SJSA1 (cell line): Measurements from ENCODE around the gene MYO9A. TPM values are rescaled to one million over a fixed set of nuclear protein-coding genes. Genes with fewer than 3 reads are reported as not detected.
"Not testable (repeated sequence)": the region's sequence is repeated elsewhere in the genome, so short reads cannot be mapped to it uniquely, and the experiment has no call there.

Experiments used
- DNase-seq, 2 experiments: peaks; one replicate each; pipeline ENCODE4 v3.0.0-alpha.2; 2015 to 2020; ENCODE audit warnings: low spot score in 2 of 2, low read depth in 1 of 2
- H3K27ac ChIP-seq: fragments of 250-450 bp; sonication (Bioruptor Pico); 2 replicates; pipeline ENCODE4 v1.5.1; 2020; ENCODE audit warnings: mild to moderate bottlenecking, moderate library complexity
- H3K27me3 ChIP-seq: fragments of 250-450 bp; sonication (Bioruptor Pico); replicated peaks from 2 replicates; pipeline ENCODE4 v1.5.1; 2020; ENCODE audit warnings: mild to moderate bottlenecking, moderate library complexity
- H3K36me3 ChIP-seq: fragments of 250-450 bp; sonication (Bioruptor Pico); 2 replicates; pipeline ENCODE4 v1.5.1; 2020; ENCODE audit warnings: mild to moderate bottlenecking
- H3K4me1 ChIP-seq: fragments of 250-450 bp; sonication (Bioruptor Pico); replicated peaks from 2 replicates; pipeline ENCODE4 v1.6.1; 2021; ENCODE audit warnings: mild to moderate bottlenecking
- H3K4me3 ChIP-seq: fragments of 250-450 bp; sonication (Bioruptor Pico); 2 replicates; pipeline ENCODE4 v1.5.1; 2020; ENCODE audit warnings: mild to moderate bottlenecking
- H3K9me3 ChIP-seq: fragments of 250-450 bp; sonication (Bioruptor Pico); replicated peaks from 2 replicates; pipeline ENCODE4 v1.5.1; 2020; ENCODE audit warnings: mild to moderate bottlenecking
- total RNA-seq: library from RNA; depleted of rRNA; stranded (reverse); fragments of >200 nt; shearing (Covaris generic); gene quantifications from 2 replicates; pipeline ENCODE4 v1.2.3, GENCODE V29; 2014

MYO9A gene
- total RNA-seq, 1 experiment from 2014 or later: 21.9 TPM

GRCh38 chr15:72096796-72097195 is 21.2 kb downstream of the MYO9A start:
- Histone ChIP-seq H3K36me3 (no peaks in the 10 kb centered on the region), H3K27me3 (no peaks in the 10 kb centered on the region), H3K27ac (no peak overlapping the region), H3K9me3 (no peaks in the 10 kb centered on the region), H3K4me1 (no peaks in the 10 kb centered on the region), H3K4me3 (no peak overlapping the region)
- DNase-seq: no peak

- Histone ChIP-seq H3K36me3 (no peaks in the 10 kb centered on the region), H3K27me3 (no peaks in the 10 kb centered on the region), H3K4me1 (no peaks in the 10 kb centered on the region), H3K9me3 (no peaks in the 10 kb centered on the region), H3K27ac (no peak overlapping the region), H3K4me3 (no peak overlapping the region)
- no peak for DNase-seq
These were observed 25.3 kb downstream of the MYO9A start for GRCh38 chr15:72092691-72093090.

- Histone ChIP-seq H3K27me3 (no peaks in the 10 kb centered on the region), H3K27ac (no peak overlapping the region), H3K9me3 (no peaks in the 10 kb centered on the region), H3K36me3 (no peaks in the 10 kb centered on the region), H3K4me3 (no peak overlapping the region), H3K4me1 (no peaks in the 10 kb centered on the region)
- DNase-seq: no peak
These were observed 25.9 kb downstream of the MYO9A start for GRCh38 chr15:72092006-72092405.

- Histone ChIP-seq H3K36me3 (no peaks in the 10 kb centered on the region), H3K27me3 (no peaks in the 10 kb centered on the region), H3K27ac (no peak overlapping the region), H3K9me3 (no peaks in the 10 kb centered on the region; the same call in 1 of the 2 replicates), H3K4me3 (no peak overlapping the region), H3K4me1 (no peaks in the 10 kb centered on the region)
- DNase-seq: no peak
These were observed 30.9 kb downstream of the MYO9A start for GRCh38 chr15:72086920-72087648.

GRCh38 chr15:72086010-72086697 is 31.8 kb downstream of the MYO9A start:
- H3K36me3 ChIP-seq: no peaks in the 10 kb centered on the region
- no peak overlapping the region for H3K27ac ChIP-seq
- H3K27me3 ChIP-seq: no peaks in the 10 kb centered on the region
- H3K9me3 ChIP-seq: no peaks in the 10 kb centered on the region; the same call in 1 of the 2 replicates
- no peak overlapping the region for H3K4me3 ChIP-seq
- DNase-seq: no peak
- no peaks in the 10 kb centered on the region for H3K4me1 ChIP-seq

- Histone ChIP-seq H3K27me3 (no peaks in the 10 kb centered on the region), H3K4me1 (no peaks in the 10 kb centered on the region), H3K27ac (no peak overlapping the region), H3K36me3 (no peaks in the 10 kb centered on the region), H3K9me3 (no peaks in the 10 kb centered on the region; the same call in 1 of the 2 replicates), H3K4me3 (no peak overlapping the region)
- DNase-seq: no peak
These were observed 35.8 kb downstream of the MYO9A start for GRCh38 chr15:72082176-72082575.

GRCh38 chr15:72078887-72079286 is 39.1 kb downstream of the MYO9A start:
- H3K27me3 ChIP-seq: no peaks in the 10 kb centered on the region
- no peak for DNase-seq
- H3K4me3 ChIP-seq: no peak overlapping the region
- H3K9me3 ChIP-seq: no peaks in the 10 kb centered on the region
- H3K36me3 ChIP-seq: no peaks in the 10 kb centered on the region
- no peaks in the 10 kb centered on the region for H3K4me1 ChIP-seq
- no peak overlapping the region for H3K27ac ChIP-seq

GRCh38 chr15:72077950-72078349 is 40.0 kb downstream of the MYO9A start:
- H3K36me3 ChIP-seq: no peaks in the 10 kb centered on the region
- no peak overlapping the region for H3K27ac ChIP-seq
- H3K9me3 ChIP-seq: no peaks in the 10 kb centered on the region
- H3K27me3 ChIP-seq: no peaks in the 10 kb centered on the region
- H3K4me3 ChIP-seq: no peak overlapping the region
- no peak for DNase-seq
- no peaks in the 10 kb centered on the region for H3K4me1 ChIP-seq

GRCh38 chr15:72074335-72075060 is 43.5 kb downstream of the MYO9A start:
- DNase-seq: no peak
- H3K9me3 ChIP-seq: no peaks in the 10 kb centered on the region
- H3K36me3 ChIP-seq: no peaks in the 10 kb centered on the region
- no peak overlapping the region for H3K27ac ChIP-seq
- H3K4me1 ChIP-seq: no peaks in the 10 kb centered on the region; the same call in 1 of the 2 replicates
- H3K27me3 ChIP-seq: no peaks in the 10 kb centered on the region
- H3K4me3 ChIP-seq: no peak overlapping the region

- not testable (repeated sequence) for H3K36me3 ChIP-seq, H3K4me1 ChIP-seq, H3K27ac ChIP-seq, H3K9me3 ChIP-seq, H3K27me3 ChIP-seq, DNase-seq, H3K4me3 ChIP-seq
These were observed 46.5 kb downstream of the MYO9A start for GRCh38 chr15:72071448-72071825.

- H3K4me1 ChIP-seq: no peaks in the 10 kb centered on the region; the same call in 1 of the 2 replicates
- H3K27me3 ChIP-seq: no peaks in the 10 kb centered on the region
- no peak overlapping the region for H3K27ac ChIP-seq
- no peak for DNase-seq
- no peaks in the 10 kb centered on the region for H3K36me3 ChIP-seq
- H3K4me3 ChIP-seq: no peak overlapping the region
- H3K9me3 ChIP-seq: no peaks in the 10 kb centered on the region
These were observed 47.0 kb downstream of the MYO9A start for GRCh38 chr15:72070817-72071447.

GRCh38 chr15:72068856-72069255 is 49.1 kb downstream of the MYO9A start:
- Histone ChIP-seq H3K36me3 (no peaks in the 10 kb centered on the region), H3K27ac (no peak overlapping the region), H3K4me1 (no peaks in the 10 kb centered on the region; the same call in 1 of the 2 replicates), H3K27me3 (no peaks in the 10 kb centered on the region), H3K9me3 (no peaks in the 10 kb centered on the region), H3K4me3 (no peak overlapping the region)
- no peak for DNase-seq

GRCh38 chr15:72065801-72066200 is 52.1 kb downstream of the MYO9A start:
- DNase-seq: no peak
- H3K4me3 ChIP-seq: no peak overlapping the region
- no peaks in the 10 kb centered on the region; the same call in 1 of the 2 replicates for H3K4me1 ChIP-seq
- H3K36me3 ChIP-seq: no peaks in the 10 kb centered on the region
- H3K27me3 ChIP-seq: no peaks in the 10 kb centered on the region
- no peak overlapping the region for H3K27ac ChIP-seq
- H3K9me3 ChIP-seq: no peaks in the 10 kb centered on the region
